Mammary epithelial cell (primary cell): ENCODE results near the gene SBNO2.

ENCODE experiments used
- EZH2 ChIP-seq: IDR thresholded peaks from 2 replicates; pipeline ENCODE4 v1.6.1; 2012; ENCODE audit warnings: low read length, inconsistent platforms, borderline replicate concordance
- TF ChIP-seq, protein P1 (sequence below), 2 donors: IDR thresholded peaks in 1 of 2; conservative IDR thresholded peaks in 1 of 2; 2 replicates each; pipeline ENCODE4 v1.5.1; 2011 to 2012; ENCODE audit warnings: inconsistent platforms in 2 of 2, low read length in 2 of 2, mild to moderate bottlenecking in 2 of 2, control low read depth in 1 of 2, low read depth in 1 of 2; ENCODE audit not compliant: insufficient read depth in 1 of 2; ENCODE audit errors: extremely low read depth in 1 of 2

DNA sequence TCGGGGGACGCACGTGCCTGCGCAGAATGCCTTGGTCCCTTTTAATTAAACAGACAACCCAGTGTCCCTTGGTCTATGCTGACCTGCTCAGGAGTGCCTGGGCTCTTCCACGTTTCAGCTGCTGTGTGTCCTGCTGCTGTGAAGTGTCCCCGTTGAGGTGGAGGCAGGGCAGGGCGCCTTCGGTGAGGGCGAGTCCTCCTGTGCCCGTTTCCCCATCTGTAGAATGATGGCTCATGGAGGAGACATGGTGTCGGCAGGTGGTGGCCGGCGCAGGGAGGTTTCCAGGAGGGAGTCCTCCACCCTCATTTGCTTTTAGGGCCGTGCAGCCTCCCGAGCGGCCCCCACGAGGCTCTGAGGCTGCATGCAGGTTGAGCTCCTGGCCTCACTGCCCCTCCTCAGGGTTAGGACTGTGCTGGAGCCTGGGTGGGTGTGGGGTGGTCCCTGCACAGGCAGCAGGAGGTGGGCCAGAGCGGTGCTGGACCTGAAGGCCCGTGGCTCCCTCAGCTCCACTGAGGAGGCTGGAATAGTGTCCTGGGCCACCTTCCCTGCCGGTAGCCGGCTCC, 40.3 kb upstream of the SBNO2 start:
- TF ChIP-seq, protein P1, sequence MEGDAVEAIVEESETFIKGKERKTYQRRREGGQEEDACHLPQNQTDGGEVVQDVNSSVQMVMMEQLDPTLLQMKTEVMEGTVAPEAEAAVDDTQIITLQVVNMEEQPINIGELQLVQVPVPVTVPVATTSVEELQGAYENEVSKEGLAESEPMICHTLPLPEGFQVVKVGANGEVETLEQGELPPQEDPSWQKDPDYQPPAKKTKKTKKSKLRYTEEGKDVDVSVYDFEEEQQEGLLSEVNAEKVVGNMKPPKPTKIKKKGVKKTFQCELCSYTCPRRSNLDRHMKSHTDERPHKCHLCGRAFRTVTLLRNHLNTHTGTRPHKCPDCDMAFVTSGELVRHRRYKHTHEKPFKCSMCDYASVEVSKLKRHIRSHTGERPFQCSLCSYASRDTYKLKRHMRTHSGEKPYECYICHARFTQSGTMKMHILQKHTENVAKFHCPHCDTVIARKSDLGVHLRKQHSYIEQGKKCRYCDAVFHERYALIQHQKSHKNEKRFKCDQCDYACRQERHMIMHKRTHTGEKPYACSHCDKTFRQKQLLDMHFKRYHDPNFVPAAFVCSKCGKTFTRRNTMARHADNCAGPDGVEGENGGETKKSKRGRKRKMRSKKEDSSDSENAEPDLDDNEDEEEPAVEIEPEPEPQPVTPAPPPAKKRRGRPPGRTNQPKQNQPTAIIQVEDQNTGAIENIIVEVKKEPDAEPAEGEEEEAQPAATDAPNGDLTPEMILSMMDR (conservative IDR thresholded peaks at IDR 0.05 in 1 of 2, IDR thresholded peaks at IDR 0.05 in 1 of 2; ENCODE audit: extremely low read depth in 1 of 2, insufficient read depth in 1 of 2, low read depth in 1 of 2, low read length in 2 of 2): no peak
- TF ChIP-seq EZH2: no peak
